HG03442 (cell line): Measurements from ENCODE around the gene COL15A1.

ENCODE experiments used
- ATAC-seq: cut with Tn5 transposase; IDR thresholded peaks from one replicate; pipeline ENCODE4 v1.9.1; 2021; ENCODE audit warnings: mild to moderate bottlenecking, moderate library complexity; ENCODE audit not compliant: unreplicated experiment

The COL15A1 gene

DNA sequence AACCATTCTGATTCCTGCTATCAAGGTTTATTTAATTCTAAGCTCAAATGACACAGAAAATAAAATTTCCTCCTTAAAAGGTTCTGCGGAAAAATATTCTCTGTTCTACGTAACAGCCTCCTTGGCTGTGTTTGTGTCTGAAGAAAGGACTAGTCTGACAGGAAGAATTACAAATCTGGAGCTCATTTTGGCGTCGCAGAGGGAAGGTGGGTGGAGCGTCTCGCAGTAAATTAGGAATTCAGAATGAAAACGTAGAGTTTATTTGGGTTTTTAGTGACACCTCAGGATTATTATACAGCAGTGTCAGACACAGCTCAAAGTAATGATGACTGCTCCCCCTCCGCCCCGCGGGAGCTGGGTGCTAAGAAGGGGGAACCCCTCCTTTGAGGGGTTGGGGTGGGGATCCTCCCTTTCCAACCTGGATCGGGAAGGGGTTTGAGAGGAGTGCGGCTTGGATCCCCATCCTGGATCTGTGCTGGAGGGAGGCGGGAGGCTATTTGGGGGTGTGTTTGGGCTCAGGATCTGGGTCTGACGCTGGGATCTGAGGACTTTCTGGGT, 160.3 kb downstream of the COL15A1 start:
- ATAC-seq = no peak

DNA sequence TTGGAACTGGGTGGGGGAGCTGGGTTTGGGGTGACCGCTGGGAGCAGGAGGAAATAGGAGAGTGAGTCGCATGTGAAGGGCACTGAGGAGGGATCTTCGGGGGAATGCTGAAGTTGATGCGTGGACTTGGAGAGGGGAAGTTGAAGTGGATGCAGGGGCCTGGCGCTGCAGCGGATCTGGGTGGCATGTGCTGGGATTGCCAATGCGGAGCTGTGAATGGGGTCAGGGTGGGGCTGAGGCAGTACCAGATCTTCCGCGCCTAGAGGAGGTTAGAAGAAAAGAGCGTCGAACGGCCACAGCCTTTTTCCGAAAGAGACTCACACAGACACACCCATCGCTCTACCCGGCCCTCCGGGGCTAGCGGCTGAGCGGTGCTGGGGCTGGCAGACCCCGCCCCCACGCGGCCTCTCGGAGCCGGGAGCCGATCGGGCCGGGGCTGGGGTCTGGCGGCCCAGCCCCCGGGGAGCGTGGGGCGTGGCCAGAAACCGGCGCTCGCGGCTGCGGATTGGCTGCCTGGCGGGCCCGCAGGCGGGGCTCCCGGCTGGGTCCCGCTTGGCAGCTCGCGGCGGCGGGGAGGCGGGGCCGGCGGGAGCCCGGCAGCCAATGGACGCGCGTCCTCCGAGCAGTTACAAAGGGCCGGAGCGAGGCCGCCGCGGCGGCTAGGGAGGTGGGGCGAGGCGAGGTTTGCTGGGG, 160.9 kb downstream of the COL15A1 start, which contains the start of gene TGFBR1:
TSS of gene TGFBR1 (plus strand) at position 655 of the 693 bp plus-strand sequence. CDS start 93 bp downstream, outside the sequence.
- peak; percentile 84 for ATAC-seq

DNA sequence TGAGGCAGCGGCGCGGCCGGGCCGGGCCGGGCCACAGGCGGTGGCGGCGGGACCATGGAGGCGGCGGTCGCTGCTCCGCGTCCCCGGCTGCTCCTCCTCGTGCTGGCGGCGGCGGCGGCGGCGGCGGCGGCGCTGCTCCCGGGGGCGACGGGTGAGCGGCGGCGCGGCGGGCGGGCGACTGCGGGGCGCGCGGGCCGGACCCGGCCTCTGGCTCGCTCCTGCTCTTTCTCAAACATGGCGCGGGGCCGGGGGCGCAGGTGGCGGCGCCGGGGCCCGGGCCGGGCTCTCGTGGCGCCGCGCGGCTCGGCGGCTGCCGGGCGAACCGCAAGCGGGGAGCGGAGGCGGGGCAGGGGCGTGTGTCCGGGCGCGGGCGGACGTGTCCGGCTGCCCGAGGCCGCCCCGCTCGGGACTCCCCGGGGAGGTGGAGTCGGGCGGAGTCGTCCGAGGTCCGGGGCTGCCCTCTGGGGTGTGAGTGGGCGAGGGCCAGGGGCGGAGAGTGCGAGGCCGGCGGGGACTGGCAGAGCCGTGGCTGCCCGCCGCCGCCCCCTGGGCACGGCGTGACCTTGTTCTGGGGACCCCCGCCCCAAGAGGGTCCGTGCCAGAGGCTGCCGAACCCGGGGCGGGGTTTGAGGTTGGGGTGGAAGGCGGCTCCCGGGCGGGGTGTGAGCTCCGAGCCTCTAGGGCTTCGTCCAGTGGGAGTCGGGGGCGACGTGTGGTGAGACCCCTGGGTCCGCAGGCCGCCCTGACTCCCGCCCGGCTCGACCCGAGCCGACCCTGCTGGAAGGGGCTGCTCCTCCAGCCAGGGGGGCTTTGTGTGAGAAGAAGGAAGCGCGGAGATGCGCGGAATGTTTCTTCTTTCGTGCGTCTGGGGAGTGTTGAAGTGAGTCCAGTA, 161.7 kb downstream of the COL15A1 start:
- ATAC-seq = peak; percentile 61

DNA sequence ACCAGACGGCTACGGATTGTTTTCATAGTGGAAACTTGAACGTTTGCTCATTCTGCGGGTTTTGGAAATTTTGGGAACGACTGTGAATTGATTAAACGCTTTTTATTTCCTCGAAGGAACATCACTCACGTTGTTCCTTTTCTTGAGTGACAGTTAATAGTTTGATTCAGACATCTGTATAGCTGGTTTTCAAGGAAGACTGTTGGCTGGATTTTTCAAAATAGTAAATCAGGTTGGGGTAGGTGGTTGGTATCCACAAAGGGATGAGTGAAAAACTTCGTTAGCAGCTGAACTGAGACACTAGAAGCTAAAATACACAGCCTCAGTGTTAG, 162.3 kb downstream of the COL15A1 start:
- no peak for ATAC-seq

DNA sequence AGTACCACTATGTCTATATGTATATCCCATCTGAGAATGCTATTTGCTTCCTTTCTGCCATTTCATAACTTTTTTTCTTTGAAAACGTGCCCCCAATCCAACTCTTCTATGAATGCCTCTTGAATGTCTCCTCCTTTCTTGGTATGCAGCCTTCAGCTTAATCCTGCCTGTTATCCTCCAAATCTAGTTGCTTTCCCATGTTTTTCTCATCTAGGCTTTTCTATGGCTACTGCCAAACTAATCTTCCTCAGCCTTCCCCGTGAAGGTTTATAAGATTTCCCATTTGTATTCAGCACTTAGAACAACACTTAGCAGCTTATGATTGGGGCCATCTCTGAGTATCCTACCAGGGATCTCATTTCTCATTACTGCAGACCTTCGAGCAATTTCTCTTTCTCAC, 163.7 kb downstream of the COL15A1 start:
- ATAC-seq = no peak

DNA sequence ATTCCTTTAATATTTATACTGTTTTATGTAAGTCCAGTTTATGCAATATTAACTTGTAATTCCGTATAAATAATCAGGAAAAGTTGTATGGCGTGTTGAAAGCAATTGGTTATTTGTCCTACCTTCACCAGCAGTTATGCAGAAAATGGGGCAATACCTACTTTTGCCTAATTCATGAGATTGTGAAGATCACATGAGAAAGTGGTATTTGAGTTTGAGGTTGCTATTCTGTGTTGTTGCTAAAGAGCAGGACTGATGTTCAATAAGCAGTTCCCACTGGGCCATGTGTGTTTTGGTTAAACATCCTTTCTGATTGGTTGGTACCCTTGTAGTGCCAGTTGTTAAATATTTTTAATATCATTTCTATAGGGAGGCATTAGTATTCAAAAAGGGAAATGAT, 164.4 kb downstream of the COL15A1 start:
- ATAC-seq = no peak

DNA sequence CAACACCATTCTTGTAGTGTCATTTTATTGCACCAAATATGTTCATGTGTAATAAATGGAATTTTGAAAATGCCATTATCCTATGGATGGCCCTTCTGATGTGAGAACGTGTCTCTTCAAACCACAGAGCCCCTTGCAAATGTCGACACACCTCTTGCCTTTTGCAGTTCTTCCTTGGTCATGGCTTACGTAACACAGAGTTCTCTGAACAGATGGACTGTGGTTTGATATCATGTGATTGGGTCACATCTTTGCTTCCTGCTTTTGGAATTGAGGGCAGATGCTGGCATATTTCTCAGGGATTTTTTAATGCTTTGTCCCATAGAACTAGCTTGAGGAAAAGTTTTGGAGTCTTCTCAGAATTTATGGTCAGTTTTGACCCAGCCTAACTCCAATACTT, 165.8 kb downstream of the COL15A1 start:
- ATAC-seq = no peak

DNA sequence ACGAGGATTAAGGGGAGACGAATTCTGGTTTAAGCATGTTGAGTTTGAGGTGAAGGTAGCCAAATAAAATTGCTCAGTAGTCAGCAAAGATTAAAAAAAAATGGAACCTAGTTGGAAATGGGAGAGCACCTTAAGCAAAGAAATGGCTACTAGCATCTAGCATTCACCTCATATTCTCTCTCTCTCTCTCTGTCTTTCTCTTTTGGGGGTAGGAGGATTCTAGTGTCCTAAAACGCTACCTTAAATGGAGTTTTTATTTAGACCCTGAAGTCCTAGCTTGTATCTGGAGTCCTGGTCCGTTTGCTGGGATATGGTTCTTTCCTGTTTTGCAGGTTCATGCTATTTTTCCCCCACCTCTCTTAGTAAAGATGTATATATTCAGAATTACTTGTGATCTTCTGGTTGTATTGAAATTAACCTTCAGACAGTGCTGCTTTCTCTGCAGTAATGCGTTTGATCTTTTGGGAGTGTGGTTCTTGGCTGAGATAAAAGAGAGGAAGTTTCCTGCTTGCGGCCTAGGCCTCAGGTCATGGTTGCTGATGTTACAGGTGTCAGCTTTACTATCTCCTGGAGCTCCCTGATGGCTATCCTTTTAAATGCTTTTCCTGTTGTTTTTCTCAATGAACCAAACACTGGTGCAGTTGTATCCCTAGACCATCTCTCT, 169.2 kb downstream of the COL15A1 start:
- no peak for ATAC-seq

DNA sequence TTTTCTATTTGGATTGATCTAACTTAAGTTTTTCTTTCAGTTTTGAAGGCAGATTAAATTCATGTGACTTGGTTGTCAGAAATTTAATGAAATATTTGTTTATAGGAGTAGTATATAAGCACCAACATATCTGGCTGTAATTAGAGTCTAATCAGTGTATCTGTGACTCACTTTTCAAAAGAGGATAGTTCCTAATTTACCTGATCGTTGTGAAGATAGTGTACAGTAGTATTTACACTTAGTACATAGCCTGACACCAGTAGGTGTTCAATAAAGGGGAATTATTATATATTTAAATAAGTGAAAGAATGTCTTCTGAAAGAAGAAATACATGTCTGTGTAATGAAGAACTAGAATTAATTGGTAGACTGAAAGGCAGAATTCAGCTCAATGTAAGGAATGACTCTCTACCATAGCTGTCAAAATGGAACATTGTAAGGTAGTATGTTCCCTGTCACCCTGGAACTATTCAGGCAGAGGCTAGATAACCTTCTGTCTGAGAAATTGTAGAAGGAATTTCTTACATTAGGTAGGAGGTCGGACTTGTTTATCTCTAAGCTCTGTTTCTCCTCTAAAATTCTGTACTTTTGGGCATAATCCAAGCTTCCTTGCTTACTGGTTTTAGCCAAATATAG, 169.8 kb downstream of the COL15A1 start:
- ATAC-seq = no peak

DNA sequence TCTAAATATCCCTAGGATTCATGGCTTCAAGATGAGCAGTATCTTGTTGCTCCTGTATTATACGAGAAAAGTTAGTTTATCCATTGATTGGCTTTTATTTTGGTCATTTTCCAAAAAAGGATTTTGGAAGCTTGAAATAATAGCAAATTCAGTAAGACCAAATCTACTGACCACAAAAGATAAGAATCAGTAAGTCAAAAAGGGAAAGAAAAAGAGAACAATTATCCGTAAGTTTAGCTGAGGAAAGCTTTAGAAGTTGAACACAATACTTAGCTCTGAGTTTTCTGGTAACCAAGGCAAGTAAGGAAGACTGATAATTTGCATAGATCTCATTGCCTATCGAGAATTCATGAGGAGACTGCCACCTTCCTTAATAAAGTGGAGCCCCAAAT, 170.3 kb downstream of the COL15A1 start:
- no peak for ATAC-seq

DNA sequence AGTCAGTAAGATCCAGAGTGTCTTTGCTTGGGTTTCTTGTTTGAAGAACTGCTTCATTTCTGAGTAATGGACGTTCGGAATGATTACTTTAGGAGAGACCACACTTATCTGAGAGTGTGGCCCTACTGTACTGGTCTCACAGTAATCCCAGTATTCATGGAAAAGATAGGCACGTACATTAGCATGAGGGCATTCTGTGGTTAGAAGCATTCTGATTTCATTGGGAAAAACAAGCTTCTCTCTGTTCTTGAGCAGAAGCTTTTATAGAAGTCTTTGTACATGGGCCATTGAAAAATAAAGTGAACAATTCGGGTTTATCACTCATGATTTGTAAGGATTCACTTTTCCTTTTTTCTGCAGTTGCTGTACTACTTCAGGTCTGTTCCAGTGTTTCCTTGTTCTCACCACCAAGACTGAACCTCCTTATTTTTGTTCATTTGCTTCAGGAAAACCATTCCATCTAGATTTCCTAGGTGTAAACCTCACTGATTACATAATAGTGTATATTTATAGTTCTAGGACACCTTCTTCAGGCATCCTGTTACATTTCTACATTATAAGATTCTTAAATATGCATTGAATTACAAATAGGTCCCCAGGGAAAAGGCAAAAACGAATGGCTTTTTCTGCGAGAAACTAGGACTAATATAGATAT, 171.3 kb downstream of the COL15A1 start:
- no peak for ATAC-seq

DNA sequence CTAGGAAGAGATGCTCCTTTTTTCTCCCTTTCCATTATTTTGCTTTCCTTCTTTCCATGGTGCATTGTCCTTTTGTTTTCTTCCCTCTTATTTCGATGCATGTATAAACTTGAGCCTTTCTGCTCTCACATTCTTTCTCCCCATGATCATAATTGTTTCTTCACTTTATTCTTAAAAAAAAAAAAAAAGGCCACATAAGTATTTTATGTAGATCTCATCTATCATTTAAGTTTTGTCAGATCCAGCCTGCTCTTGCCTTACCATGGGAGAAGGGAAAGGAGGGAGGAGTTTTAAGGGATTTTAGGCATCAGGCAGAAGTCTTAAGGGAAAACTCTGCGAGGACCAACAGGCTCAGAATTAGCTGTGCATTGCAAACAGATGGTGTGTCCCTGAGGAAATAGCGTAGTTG, 172.3 kb downstream of the COL15A1 start:
- ATAC-seq = no peak

DNA sequence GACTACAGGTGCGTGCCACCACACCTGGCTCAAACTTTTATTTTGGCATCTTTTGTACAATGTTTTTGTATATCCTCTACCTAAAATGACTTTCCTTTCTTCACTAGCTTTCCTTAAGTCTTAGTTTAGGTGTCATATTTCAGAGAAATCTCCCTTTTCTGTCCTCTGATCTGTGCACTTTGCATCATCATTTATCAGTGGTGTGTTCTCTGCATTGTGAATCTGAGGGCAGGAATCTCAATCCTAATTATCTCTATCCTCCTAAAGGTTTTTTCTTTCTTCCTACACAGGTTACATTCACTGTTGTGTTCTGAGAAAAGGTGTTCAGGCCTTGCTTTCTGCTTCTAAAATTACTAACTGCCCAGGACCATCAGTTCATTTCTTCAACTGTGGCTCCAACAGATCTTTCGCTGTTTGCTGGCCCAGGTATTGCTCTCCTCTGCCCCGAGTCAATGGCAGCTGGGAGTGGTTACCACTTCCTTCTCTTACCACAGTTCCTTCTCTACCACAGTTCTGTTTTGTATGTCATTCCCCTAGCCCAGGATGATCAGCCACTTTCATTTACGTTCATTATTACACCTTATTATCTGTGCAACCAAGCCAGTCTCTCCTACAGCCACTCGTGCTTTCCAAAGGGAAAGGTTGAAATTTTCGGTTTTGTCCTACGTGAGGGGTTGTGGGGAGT, 175.2 kb downstream of the COL15A1 start:
- ATAC-seq = peak; percentile 99

DNA sequence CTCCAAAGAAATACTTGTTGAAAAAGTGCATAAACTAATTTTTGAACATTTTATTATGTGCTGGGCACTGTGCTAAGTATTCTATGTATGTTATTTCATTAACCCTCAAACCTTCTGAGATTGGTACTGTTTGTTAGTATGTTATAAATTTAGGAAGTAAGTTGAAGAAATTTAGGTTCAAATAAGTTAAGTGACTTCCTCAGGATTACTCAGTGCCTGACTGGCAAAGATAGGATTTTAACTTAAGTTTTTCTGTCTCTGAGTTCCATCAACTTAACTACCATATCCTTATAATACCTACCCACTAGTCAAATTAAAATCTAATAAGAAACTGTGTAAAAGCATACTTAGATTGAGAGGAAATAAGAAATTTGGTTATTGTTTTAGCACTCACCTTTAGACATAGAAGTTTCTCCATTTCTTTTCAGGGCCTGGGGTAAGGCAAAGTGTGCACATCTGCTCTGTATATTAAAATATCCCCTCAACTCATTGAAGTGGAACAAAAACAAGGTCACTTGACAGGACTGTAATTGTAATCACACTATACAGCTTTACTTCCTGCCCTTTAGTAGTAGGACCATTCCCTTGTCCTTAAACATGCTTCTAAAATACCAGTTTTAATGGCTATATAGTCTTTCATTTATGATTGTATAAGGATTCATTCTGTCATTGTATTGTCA, 176.4 kb downstream of the COL15A1 start:
- no peak for ATAC-seq
